Measurements from ENCODE around the gene FNIP2. TPM values are rescaled to one million over a fixed set of nuclear protein-coding genes. Genes with fewer than 3 reads are reported as not detected.

FNIP2 gene
- total RNA-seq, 1 donor from 2014 or later = 18.5 TPM

DNA sequence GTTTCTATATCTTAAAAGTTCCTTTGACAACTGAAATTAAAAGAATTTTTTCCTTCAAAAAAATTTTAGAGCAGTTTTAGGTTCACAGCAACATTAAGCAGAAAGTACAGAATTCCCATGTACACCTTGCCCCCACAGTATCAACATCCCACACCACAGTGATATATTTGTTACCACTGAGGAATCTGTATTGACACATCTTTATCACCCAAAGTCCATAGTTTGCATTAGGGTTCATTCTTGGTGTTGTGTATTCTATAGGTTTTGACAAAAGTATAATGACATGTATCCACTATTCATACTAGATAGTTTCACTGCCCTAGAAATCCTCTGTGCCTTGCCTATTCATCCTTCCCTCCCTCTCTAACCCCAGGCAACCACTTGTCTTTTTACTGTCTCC is 43.7 kb downstream of the FNIP2 start:
- no peak overlapping the region for H3K4me3 ChIP-seq (ENCODE audit: insufficient read depth, low read depth, low read length)
- H3K36me3 ChIP-seq (ENCODE audit: insufficient read depth, low read length) = no peaks in the 10 kb centered on the region
- H4K20me1 ChIP-seq (ENCODE audit: insufficient read depth, low read length) = no peaks in the 10 kb centered on the region
- no peak for DNase-seq (ENCODE audit: low read depth)
- Mint-ChIP-seq H3K27me3 (ENCODE audit: low read depth, unreplicated experiment) (no peaks in the 10 kb centered on the region), H3K4me1 (ENCODE audit: low read depth, unreplicated experiment) (peaks cover 50% of the 10 kb centered on the region), H3K36me3 (ENCODE audit: low read depth, unreplicated experiment) (no peaks in the 10 kb centered on the region), H3K9me3 (ENCODE audit: unreplicated experiment) (no peaks in the 10 kb centered on the region), H3K4me3 (ENCODE audit: unreplicated experiment) (no peak overlapping the region), H3K27ac (ENCODE audit: unreplicated experiment) (peak overlapping the region; percentile 78)
- H3K79me2 ChIP-seq (ENCODE audit: insufficient read depth, low read length) = peaks cover 55% of the 10 kb centered on the region
- no peaks in the 10 kb centered on the region for H3K9me3 ChIP-seq (ENCODE audit: insufficient read depth, low read depth, low read length)
- FAIRE-seq = no peak
- H3K4me2 ChIP-seq (ENCODE audit: low read length) = no peak overlapping the region
- TF ChIP-seq CTCF (IDR thresholded peaks at IDR 0.05; ENCODE audit: insufficient read depth, low read depth, low read length) (no peak), EZH2 (IDR thresholded peaks at IDR 0.05; ENCODE audit: insufficient read depth, low read length) (no peak)
- H3K27ac ChIP-seq (ENCODE audit: low read depth, low read length) = peak overlapping the region; percentile 94
- H3K9ac ChIP-seq (ENCODE audit: low read length) = no peak overlapping the region
- no peaks in the 10 kb centered on the region for H3K27me3 ChIP-seq (ENCODE audit: insufficient read depth, low read length)
- H3K4me1 ChIP-seq (ENCODE audit: insufficient read depth, low read length) = peaks cover 44% of the 10 kb centered on the region
- H2AFZ ChIP-seq (ENCODE audit: low read depth, low read length) = no peak overlapping the region

GRCh38 chr4:158813113-158813512 is 44.3 kb downstream of the FNIP2 start:
- no peak overlapping the region for H2AFZ ChIP-seq (ENCODE audit: low read depth, low read length)
- no peak overlapping the region for H3K27ac ChIP-seq (ENCODE audit: low read depth, low read length)
- H3K79me2 ChIP-seq (ENCODE audit: insufficient read depth, low read length) = peaks cover 60% of the 10 kb centered on the region
- H3K4me2 ChIP-seq (ENCODE audit: low read length) = no peak overlapping the region
- no peak overlapping the region for H3K4me3 Mint-ChIP-seq (ENCODE audit: unreplicated experiment)
- H3K9me3 Mint-ChIP-seq (ENCODE audit: unreplicated experiment) = no peaks in the 10 kb centered on the region
- no peak overlapping the region for H3K4me3 ChIP-seq (ENCODE audit: insufficient read depth, low read depth, low read length)
- H3K27me3 ChIP-seq (ENCODE audit: insufficient read depth, low read length) = no peaks in the 10 kb centered on the region
- no peaks in the 10 kb centered on the region for H4K20me1 ChIP-seq (ENCODE audit: insufficient read depth, low read length)
- no peaks in the 10 kb centered on the region for H3K27me3 Mint-ChIP-seq (ENCODE audit: low read depth, unreplicated experiment)
- DNase-seq (ENCODE audit: low read depth) (no peak), FAIRE-seq (no peak)
- no peaks in the 10 kb centered on the region for H3K9me3 ChIP-seq (ENCODE audit: insufficient read depth, low read depth, low read length)
- peak overlapping the region; percentile 78 for H3K27ac Mint-ChIP-seq (ENCODE audit: unreplicated experiment)
- H3K4me1 ChIP-seq (ENCODE audit: insufficient read depth, low read length) = peaks cover 44% of the 10 kb centered on the region
- H3K36me3 Mint-ChIP-seq (ENCODE audit: low read depth, unreplicated experiment) = no peaks in the 10 kb centered on the region
- H3K36me3 ChIP-seq (ENCODE audit: insufficient read depth, low read length) = no peaks in the 10 kb centered on the region
- TF ChIP-seq CTCF (IDR thresholded peaks at IDR 0.05; ENCODE audit: insufficient read depth, low read depth, low read length) (no peak), EZH2 (IDR thresholded peaks at IDR 0.05; ENCODE audit: insufficient read depth, low read length) (no peak)
- no peak overlapping the region for H3K9ac ChIP-seq (ENCODE audit: low read length)
- H3K4me1 Mint-ChIP-seq (ENCODE audit: low read depth, unreplicated experiment) = peaks cover 50% of the 10 kb centered on the region

GRCh38 chr4:158814207-158814606 is 45.4 kb downstream of the FNIP2 start:
- peaks cover 62% of the 10 kb centered on the region for H3K79me2 ChIP-seq (ENCODE audit: insufficient read depth, low read length)
- no peak overlapping the region for H3K4me3 Mint-ChIP-seq (ENCODE audit: unreplicated experiment)
- TF ChIP-seq CTCF (IDR thresholded peaks at IDR 0.05; ENCODE audit: insufficient read depth, low read depth, low read length) (no peak), EZH2 (IDR thresholded peaks at IDR 0.05; ENCODE audit: insufficient read depth, low read length) (no peak)
- H3K27ac ChIP-seq (ENCODE audit: low read depth, low read length) = peak overlapping the region; percentile 73
- no peaks in the 10 kb centered on the region for H3K27me3 ChIP-seq (ENCODE audit: insufficient read depth, low read length)
- H3K36me3 Mint-ChIP-seq (ENCODE audit: low read depth, unreplicated experiment) = no peaks in the 10 kb centered on the region
- DNase-seq (ENCODE audit: low read depth) (no peak), FAIRE-seq (no peak)
- H3K36me3 ChIP-seq (ENCODE audit: insufficient read depth, low read length) = no peaks in the 10 kb centered on the region
- H3K4me1 Mint-ChIP-seq (ENCODE audit: low read depth, unreplicated experiment) = peaks cover 48% of the 10 kb centered on the region
- peak overlapping the region; percentile 50 for H3K27ac Mint-ChIP-seq (ENCODE audit: unreplicated experiment)
- no peaks in the 10 kb centered on the region for H3K9me3 Mint-ChIP-seq (ENCODE audit: unreplicated experiment)
- H2AFZ ChIP-seq (ENCODE audit: low read depth, low read length) = no peak overlapping the region
- H3K9ac ChIP-seq (ENCODE audit: low read length) = peak overlapping the region; percentile 53
- H4K20me1 ChIP-seq (ENCODE audit: insufficient read depth, low read length) = no peaks in the 10 kb centered on the region
- H3K4me1 ChIP-seq (ENCODE audit: insufficient read depth, low read length) = peaks cover 42% of the 10 kb centered on the region
- no peaks in the 10 kb centered on the region for H3K9me3 ChIP-seq (ENCODE audit: insufficient read depth, low read depth, low read length)
- peak overlapping the region; percentile 57 for H3K4me2 ChIP-seq (ENCODE audit: low read length)
- H3K27me3 Mint-ChIP-seq (ENCODE audit: low read depth, unreplicated experiment) = no peaks in the 10 kb centered on the region
- no peak overlapping the region for H3K4me3 ChIP-seq (ENCODE audit: insufficient read depth, low read depth, low read length)
